HG02759 (cell line): ENCODE results near the gene ALAS1.

Source experiments
- ATAC-seq: cut with Tn5 transposase; IDR thresholded peaks from one replicate; pipeline ENCODE4 v1.9.1; 2021; ENCODE audit warnings: mild to moderate bottlenecking, moderate library complexity; ENCODE audit not compliant: unreplicated experiment

The ALAS1 gene

GRCh38 chr3:52198643-52199608, 966 bp downstream of the ALAS1 start:
- no peak for ATAC-seq

GRCh38 chr3:52200981-52201679, 3.2 kb downstream of the ALAS1 start:
- ATAC-seq = no peak

GRCh38 chr3:52202384-52203077, 4.6 kb downstream of the ALAS1 start:
- ATAC-seq = no peak

GRCh38 chr3:52203701-52204100, 5.7 kb downstream of the ALAS1 start:
- ATAC-seq = no peak

- ATAC-seq = no peak
Measured at GRCh38 chr3:52204337-52205073, 6.5 kb downstream of the ALAS1 start.

- ATAC-seq = no peak
Measured at GRCh38 chr3:52205727-52206372, 7.9 kb downstream of the ALAS1 start.

GRCh38 chr3:52208556-52208955, 10.6 kb downstream of the ALAS1 start:
- no peak for ATAC-seq

- ATAC-seq = no peak
Measured at GRCh38 chr3:52210037-52210436, 12.1 kb downstream of the ALAS1 start.

GRCh38 chr3:52210550-52211046, 12.6 kb downstream of the ALAS1 start:
- no peak for ATAC-seq

GRCh38 chr3:52211268-52211891, 13.4 kb downstream of the ALAS1 start:
- ATAC-seq = no peak

GRCh38 chr3:52213005-52213404, 15.0 kb downstream of the ALAS1 start:
- ATAC-seq = no peak

- no peak for ATAC-seq
Measured at GRCh38 chr3:52213901-52214300, 15.9 kb downstream of the ALAS1 start.

GRCh38 chr3:52215351-52215750, 17.4 kb downstream of the ALAS1 start:
- ATAC-seq = no peak

- ATAC-seq = no peak
Measured at GRCh38 chr3:52216585-52217408, 18.8 kb downstream of the ALAS1 start.

- no peak for ATAC-seq
Measured at GRCh38 chr3:52217409-52217805, 19.4 kb downstream of the ALAS1 start.

- ATAC-seq = no peak
Measured at GRCh38 chr3:52218026-52218425, 20.1 kb downstream of the ALAS1 start.

GRCh38 chr3:52218454-52218853, 20.5 kb downstream of the ALAS1 start:
- ATAC-seq = no peak

- no peak for ATAC-seq
Measured at GRCh38 chr3:52218937-52219650, 21.1 kb downstream of the ALAS1 start.
